MM.1S (cell line): ENCODE data around the gene TSHZ2.

ENCODE experiments used
- DNase-seq: peaks from one replicate; pipeline ENCODE4 v3.0.0-alpha.2; 2015
- H2AFZ ChIP-seq: fragments of 300-600 bp; sonication (generic); 2 replicates; pipeline ENCODE4 v1.6.0; 2016; ENCODE audit warnings: antibody characterized with exemption, low read length
- H3F3A ChIP-seq: fragments of 300-600 bp; sonication (generic); 2 replicates; pipeline ENCODE4 v1.6.1; 2016; ENCODE audit warnings: mild to moderate bottlenecking, antibody characterized with exemption, low read length, moderate library complexity, mixed read lengths; ENCODE audit not compliant: insufficient read depth
- H3K27ac ChIP-seq: fragments of 300-600 bp; sonication (generic); 2 replicates; pipeline ENCODE4 v1.5.1; 2016; ENCODE audit warnings: mild to moderate bottlenecking, low read length
- H3K27me3 ChIP-seq: fragments of 300-600 bp; sonication (generic); replicated peaks from 2 replicates; pipeline ENCODE4 v1.6.0; 2016; ENCODE audit warnings: low read length; ENCODE audit not compliant: insufficient read depth
- H3K36me3 ChIP-seq: fragments of 300-600 bp; sonication (generic); replicated peaks from 2 replicates; pipeline ENCODE4 v1.6.1; 2016; ENCODE audit warnings: mild to moderate bottlenecking, low read length, mixed read lengths; ENCODE audit not compliant: insufficient read depth
- H3K4me1 ChIP-seq: fragments of 300-600 bp; sonication (generic); 2 replicates; pipeline ENCODE4 v1.6.1; 2016; ENCODE audit warnings: low read length, mixed read lengths
- H3K4me2 ChIP-seq: fragments of 300-600 bp; sonication (generic); 2 replicates; pipeline ENCODE4 v1.6.0; 2016; ENCODE audit warnings: low read depth, low read length
- H3K4me3 ChIP-seq: fragments of 300-600 bp; sonication (generic); 2 replicates; pipeline ENCODE4 v1.5.1; 2016; ENCODE audit warnings: low read length, mixed read lengths
- H3K79me2 ChIP-seq: fragments of 300-600 bp; sonication (generic); 2 replicates; pipeline ENCODE4 v1.6.1; 2016; ENCODE audit warnings: mixed run types, low read length, mixed read lengths
- H3K9ac ChIP-seq: fragments of 300-600 bp; sonication (generic); 2 replicates; pipeline ENCODE4 v1.6.1; 2016; ENCODE audit warnings: low read length, mixed read lengths
- H3K9me2 ChIP-seq: fragments of 300-600 bp; sonication (generic); replicated peaks from 2 replicates; pipeline ENCODE4 v1.6.1; 2016; ENCODE audit warnings: mild to moderate bottlenecking, low read length, mixed read lengths; ENCODE audit not compliant: insufficient read depth
- H3K9me3 ChIP-seq: fragments of 300-600 bp; sonication (generic); replicated peaks from 2 replicates; pipeline ENCODE4 v1.6.1; 2016; ENCODE audit warnings: mild to moderate bottlenecking, low read length, mixed read lengths; ENCODE audit not compliant: insufficient read depth
- H4K20me1 ChIP-seq: fragments of 300-600 bp; sonication (generic); 2 replicates; pipeline ENCODE4 v1.6.1; 2016; ENCODE audit warnings: mild to moderate bottlenecking, low read length, moderate library complexity, mixed read lengths; ENCODE audit not compliant: insufficient read depth
- EZH2 ChIP-seq: fragments of 300-600 bp; sonication (generic); optimal IDR thresholded peaks from 2 replicates; pipeline ENCODE3; 2017; ENCODE audit warnings: low read depth, mild to moderate bottlenecking, antibody characterized with exemption, low read length, mixed read lengths
- EZH2phosphoT487 ChIP-seq: fragments of 300-600 bp; sonication (generic); IDR thresholded peaks from 2 replicates; pipeline ENCODE4 v1.6.1; 2018; ENCODE audit warnings: antibody characterized with exemption, low read length
- TF ChIP-seq, protein P1 (sequence below): fragments of 300-600 bp; sonication (generic); IDR thresholded peaks from 2 replicates; pipeline ENCODE4 v1.5.1; 2016; ENCODE audit warnings: antibody characterized with exemption, low read length, mixed read lengths

TSHZ2 gene

DNA sequence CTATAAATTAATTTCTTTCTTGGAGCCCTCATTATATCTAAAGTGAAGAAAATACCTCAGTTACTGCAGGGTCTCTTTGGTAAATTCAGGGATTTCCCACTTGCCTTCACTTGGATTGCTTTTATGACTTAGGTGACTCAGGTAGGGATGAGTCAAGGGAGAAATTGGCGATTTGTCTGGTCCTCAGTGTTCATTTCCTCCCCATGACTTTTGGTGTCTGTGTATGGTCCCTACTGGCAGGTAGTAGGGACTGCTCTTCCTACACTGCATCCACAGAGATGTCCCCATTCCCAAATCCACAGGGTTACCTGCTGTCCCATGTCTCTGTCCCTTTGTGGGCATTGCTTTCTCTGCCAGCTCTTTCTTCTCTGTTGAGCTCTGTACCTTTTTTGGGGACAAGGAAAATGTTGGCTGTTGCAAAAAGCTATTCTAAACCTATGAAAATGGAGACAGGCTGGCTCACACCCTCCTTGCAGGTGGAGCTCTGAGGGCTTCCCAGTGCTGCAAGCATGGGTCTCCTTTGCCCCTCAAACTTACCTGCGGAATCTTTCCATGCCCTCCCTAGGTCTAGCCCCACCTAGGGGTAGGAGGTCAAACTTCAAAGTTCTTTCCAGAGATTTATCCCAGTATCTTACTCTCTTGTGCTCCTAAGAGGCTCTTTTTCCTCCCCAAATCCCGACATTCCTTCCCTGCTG lies 409.6 kb downstream of the TSHZ2 start:
- TF ChIP-seq EZH2 (no peak), EZH2phosphoT487 (no peak)
- TF ChIP-seq, protein P1, sequence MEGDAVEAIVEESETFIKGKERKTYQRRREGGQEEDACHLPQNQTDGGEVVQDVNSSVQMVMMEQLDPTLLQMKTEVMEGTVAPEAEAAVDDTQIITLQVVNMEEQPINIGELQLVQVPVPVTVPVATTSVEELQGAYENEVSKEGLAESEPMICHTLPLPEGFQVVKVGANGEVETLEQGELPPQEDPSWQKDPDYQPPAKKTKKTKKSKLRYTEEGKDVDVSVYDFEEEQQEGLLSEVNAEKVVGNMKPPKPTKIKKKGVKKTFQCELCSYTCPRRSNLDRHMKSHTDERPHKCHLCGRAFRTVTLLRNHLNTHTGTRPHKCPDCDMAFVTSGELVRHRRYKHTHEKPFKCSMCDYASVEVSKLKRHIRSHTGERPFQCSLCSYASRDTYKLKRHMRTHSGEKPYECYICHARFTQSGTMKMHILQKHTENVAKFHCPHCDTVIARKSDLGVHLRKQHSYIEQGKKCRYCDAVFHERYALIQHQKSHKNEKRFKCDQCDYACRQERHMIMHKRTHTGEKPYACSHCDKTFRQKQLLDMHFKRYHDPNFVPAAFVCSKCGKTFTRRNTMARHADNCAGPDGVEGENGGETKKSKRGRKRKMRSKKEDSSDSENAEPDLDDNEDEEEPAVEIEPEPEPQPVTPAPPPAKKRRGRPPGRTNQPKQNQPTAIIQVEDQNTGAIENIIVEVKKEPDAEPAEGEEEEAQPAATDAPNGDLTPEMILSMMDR, result no peak
- Histone ChIP-seq H3K9me2 (no peaks in the 10 kb centered on the region), H3K27ac (no peak overlapping the region), H3K4me3 (no peak overlapping the region), H3F3A (no peaks in the 10 kb centered on the region), H3K9ac (no peak overlapping the region), H3K4me2 (no peak overlapping the region), H4K20me1 (no peaks in the 10 kb centered on the region), H3K27me3 (no peaks in the 10 kb centered on the region), H2AFZ (no peak overlapping the region), H3K79me2 (no peaks in the 10 kb centered on the region), H3K36me3 (no peaks in the 10 kb centered on the region), H3K9me3 (no peaks in the 10 kb centered on the region), H3K4me1 (no peaks in the 10 kb centered on the region)
- DNase-seq, result no peak

DNA sequence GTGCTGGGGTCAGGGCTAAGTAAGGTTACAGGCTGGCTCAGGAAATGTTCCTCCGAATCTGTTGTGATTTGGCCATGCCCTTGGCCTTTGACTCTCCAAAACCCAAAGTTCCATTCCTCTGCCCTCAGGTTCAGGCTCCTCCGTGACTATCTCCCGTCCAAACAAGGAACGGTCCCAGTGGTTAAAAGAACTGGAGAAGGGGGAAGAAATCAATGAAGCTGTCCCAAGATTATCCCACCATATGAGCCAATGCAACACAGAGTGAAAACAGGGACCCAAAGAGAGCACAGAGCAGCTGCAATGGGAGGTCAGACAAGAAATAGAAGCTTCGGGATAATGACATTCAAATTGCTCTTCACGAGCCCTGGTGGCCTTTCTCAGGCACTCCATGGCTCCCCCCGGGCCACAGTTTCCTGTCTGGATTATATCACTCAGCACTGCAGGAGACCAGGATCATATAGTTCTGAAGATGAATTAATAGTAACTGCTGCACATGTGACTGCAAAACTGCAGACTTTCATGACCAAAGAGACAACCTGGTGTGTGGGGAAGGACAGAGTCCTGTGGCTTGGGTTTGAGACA lies 410.2 kb downstream of the TSHZ2 start:
- Histone ChIP-seq H4K20me1 (no peaks in the 10 kb centered on the region), H3K9me2 (no peaks in the 10 kb centered on the region), H3K27ac (no peak overlapping the region)

DNA sequence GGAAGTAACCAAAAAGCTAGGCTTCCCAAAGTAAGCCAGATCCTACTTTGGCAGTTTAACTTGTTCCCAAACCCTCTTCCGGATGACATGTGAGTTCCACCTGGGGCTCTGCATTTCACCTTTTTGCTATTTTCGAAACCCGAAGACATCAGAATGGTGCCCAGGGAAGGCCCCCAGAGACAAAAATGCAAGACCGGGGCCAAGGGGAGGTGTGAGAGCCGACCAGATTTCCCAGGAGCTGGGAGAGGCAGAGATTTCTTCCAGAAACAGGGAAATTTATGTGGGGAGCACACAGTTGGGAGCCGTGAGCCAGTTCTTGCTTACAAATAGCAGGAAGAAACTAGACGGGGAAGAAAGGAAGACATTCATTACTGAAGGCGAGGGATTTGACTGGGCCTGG lies 411.8 kb downstream of the TSHZ2 start:
- DNase-seq, result no peak
- Histone ChIP-seq H2AFZ (no peak overlapping the region), H3K9ac (no peak overlapping the region), H3K4me2 (no peak overlapping the region), H3K27ac (no peak overlapping the region), H4K20me1 (no peaks in the 10 kb centered on the region), H3K9me3 (no peaks in the 10 kb centered on the region), H3K4me1 (no peaks in the 10 kb centered on the region), H3K79me2 (no peaks in the 10 kb centered on the region), H3K9me2 (no peaks in the 10 kb centered on the region), H3F3A (no peaks in the 10 kb centered on the region), H3K27me3 (no peaks in the 10 kb centered on the region), H3K36me3 (no peaks in the 10 kb centered on the region), H3K4me3 (no peak overlapping the region)
- TF ChIP-seq EZH2 (no peak), EZH2phosphoT487 (no peak)
- TF ChIP-seq, protein P1, result no peak

More for the DNA sequence above, 410.2 kb downstream of the TSHZ2 start:
- Histone ChIP-seq H3K27me3 (no peaks in the 10 kb centered on the region), H3K4me1 (no peaks in the 10 kb centered on the region), H2AFZ (no peak overlapping the region), H3K9ac (no peak overlapping the region), H3K9me3 (no peaks in the 10 kb centered on the region), H3K36me3 (no peaks in the 10 kb centered on the region), H3K4me2 (no peak overlapping the region), H3K79me2 (no peaks in the 10 kb centered on the region), H3F3A (no peaks in the 10 kb centered on the region), H3K4me3 (no peak overlapping the region)
- DNase-seq, result no peak
- no peak for TF ChIP-seq EZH2
- TF ChIP-seq, protein P1, result no peak
